Heart right ventricle (tissue), 16 donors: ENCODE measurements around the gene MAML2. TPM values are rescaled to one million over a fixed set of nuclear protein-coding genes. Genes with fewer than 3 reads are reported as not detected.

Experiments used
- ATAC-seq, 8 donors: fragments of 200-7000 bp; cut with Tn5 transposase; one replicate each; pipeline ENCODE4 v1.9.1; 2020; ENCODE audit warnings: mild to moderate bottlenecking in 8 of 8, moderate library complexity in 8 of 8, moderate number of reproducible peaks in 1 of 8
- DNase-seq, 2 donors: peaks; one replicate each; pipeline ENCODE4 v3.0.0-alpha.2; 2020
- H3K27ac ChIP-seq, 10 donors: fragments of 200-600 bp; sonication (generic) in 2 of 10; one replicate each; pipeline versions ENCODE4 v1.5.0 to v1.8.0; 2020 to 2022; ENCODE audit warnings: mild to moderate bottlenecking in 3 of 10
- H3K27me3 ChIP-seq, 7 donors: fragments of 200-600 bp; one replicate each; pipeline ENCODE4 v1.8.0; 2021 to 2022; ENCODE audit warnings: mild to moderate bottlenecking in 2 of 7
- H3K36me3 ChIP-seq, 9 donors: fragments of 200-600 bp; sonication (generic) in 1 of 9; one replicate each; pipeline versions ENCODE4 v1.5.0 to v1.8.0; 2020 to 2022; ENCODE audit warnings: mild to moderate bottlenecking in 2 of 9
- H3K4me1 ChIP-seq, 9 donors: fragments of 200-600 bp; sonication (generic) in 1 of 9; one replicate each; pipeline versions ENCODE4 v1.5.0 to v1.8.0; 2020 to 2022; ENCODE audit warnings: mild to moderate bottlenecking in 4 of 9
- H3K4me3 ChIP-seq, 10 donors: fragments of 200-600 bp; sonication (generic) in 2 of 10; one replicate each; pipeline versions ENCODE4 v1.5.0 to v1.8.0; 2020 to 2022; ENCODE audit warnings: mild to moderate bottlenecking in 7 of 10, moderate library complexity in 2 of 10
- H3K9me3 ChIP-seq, 11 donors: fragments of 200-600 bp in 10 of 11; sonication (generic) in 2 of 11; one replicate each; pipeline versions ENCODE4 v1.5.0 to v1.8.0; 2013 to 2022; ENCODE audit warnings: mild to moderate bottlenecking in 2 of 11, control low read depth in 1 of 11, moderate library complexity in 1 of 11
- WGBS, 2 donors: extraction: QIAGEN DNeasy Blood & Tissue Kit; methylation state at CpG; one replicate each; pipeline ENCODE4 v1.1.7; 2013; ENCODE audit warnings: inconsistent platforms in 1 of 2; 5-methylcytosine and 5-hydroxymethylcytosine counted together
- intact Hi-C, 10 donors: fragments of 100-400 bp; cut with DNase I; formaldehyde crosslinking; loops; one replicate each; pipeline versions ENCODE4 v1.11.1 to v1.14.2; 2022
- polyA plus RNA-seq, 2 donors: library from polyadenylated mRNA; stranded (reverse); fragments of 200-250 nt; gene quantifications; one replicate each; pipeline ENCODE4 v1.2.3, GENCODE V29; 2013
- total RNA-seq, 10 donors: library from RNA; stranded (reverse); fragmentation: NEBNext Ultra II Directional in 3 of 10; extraction: Animal tissue kit (Norgen Biotek cat#: 25700) in 3 of 10; gene quantifications; one replicate each; pipeline versions ENCODE4 v1.2.1 to v1.2.4, GENCODE V29; 2021 to 2023
- TF ChIP-seq, protein P1 (sequence below), 9 donors: fragments of 200-600 bp; sonication (generic) in 2 of 9; IDR thresholded peaks; one replicate each; pipeline versions ENCODE4 v1.5.0 to v1.8.0; 2021 to 2022; ENCODE audit warnings: antibody characterized with exemption in 9 of 9, mild to moderate bottlenecking in 5 of 9, moderate library complexity in 1 of 9
- donor health status: Arrhythmogenic right ventricular cardiomyopathy.
- donor health status: ischemic (EF 13 %, LVEDD 7.1; RV severe dilation, severe dysfunction).
- donor health status: healthy with polysubstance abuse.
- donor health status: DM: no; HTN: yes; CAD: no.
- donor health status: DM: no; HTN: no; CAD: no.
- donor health status: ischemic (EF 25% LVEDD 6.9; RV normal size, moderate dysfunction).
- donor health status: ischemic (EF 25% LVEDD 5.7; RV mildly dilated, moderate dysfunction).
- donor health status: healthy.
- donor health status: DM: yes; HTN: yes; CAD: no.
- donor health status: Ischemic cardiomyopathy.
- donor health status: ischemic (EF 35%, LVEDD 5.7; RV mildly dilated, moderate dysfunction).
- donor health status: nonischemic (EF 11% LVEDD 7.7; RV severe dilation, severe dysfunction).
- donor health status: DM: yes; HTN: yes; CAD: no.
- donor health status: PGD.
- donor health status: ischemic (EF 29% LVEDD 5.4; RV normal size, mild dysfunction).
- donor health status: nonischemic (EF 23%, LVEDD 6.1; RV moderate dilation, normal function).

Gene MAML2
- total and polyA plus RNA-seq, 12 donors = 1.3 to 6.1 (median 4.1) TPM

DNA sequence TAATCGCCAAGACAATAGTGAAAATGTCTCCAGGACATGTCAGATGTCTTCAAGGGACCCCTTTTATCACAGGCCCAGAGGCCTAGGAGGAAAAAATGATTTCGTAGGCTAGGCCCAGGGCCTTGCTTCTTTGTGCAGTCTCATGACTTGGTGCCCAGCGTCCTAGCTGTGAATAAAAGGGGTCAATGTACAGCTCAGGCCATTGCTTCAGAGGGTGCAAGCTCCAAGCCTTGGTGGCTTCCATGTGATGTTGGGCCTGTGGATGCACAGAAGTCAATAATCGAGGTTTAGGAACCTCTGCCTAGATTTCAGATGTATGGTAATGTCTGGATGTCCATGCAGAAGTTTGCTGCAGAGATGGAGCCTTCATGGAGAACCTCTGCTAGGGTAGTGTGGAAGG is 398.4 kb downstream of the MAML2 start:
- DNase-seq (no peak), ATAC-seq (no peak)
- peaks cover 0 to 21% (median 0%) of the 10 kb centered on the region in 11 donors for H3K9me3 ChIP-seq
- no peaks in the 10 kb centered on the region for H3K36me3 ChIP-seq
- TF ChIP-seq, protein P1, sequence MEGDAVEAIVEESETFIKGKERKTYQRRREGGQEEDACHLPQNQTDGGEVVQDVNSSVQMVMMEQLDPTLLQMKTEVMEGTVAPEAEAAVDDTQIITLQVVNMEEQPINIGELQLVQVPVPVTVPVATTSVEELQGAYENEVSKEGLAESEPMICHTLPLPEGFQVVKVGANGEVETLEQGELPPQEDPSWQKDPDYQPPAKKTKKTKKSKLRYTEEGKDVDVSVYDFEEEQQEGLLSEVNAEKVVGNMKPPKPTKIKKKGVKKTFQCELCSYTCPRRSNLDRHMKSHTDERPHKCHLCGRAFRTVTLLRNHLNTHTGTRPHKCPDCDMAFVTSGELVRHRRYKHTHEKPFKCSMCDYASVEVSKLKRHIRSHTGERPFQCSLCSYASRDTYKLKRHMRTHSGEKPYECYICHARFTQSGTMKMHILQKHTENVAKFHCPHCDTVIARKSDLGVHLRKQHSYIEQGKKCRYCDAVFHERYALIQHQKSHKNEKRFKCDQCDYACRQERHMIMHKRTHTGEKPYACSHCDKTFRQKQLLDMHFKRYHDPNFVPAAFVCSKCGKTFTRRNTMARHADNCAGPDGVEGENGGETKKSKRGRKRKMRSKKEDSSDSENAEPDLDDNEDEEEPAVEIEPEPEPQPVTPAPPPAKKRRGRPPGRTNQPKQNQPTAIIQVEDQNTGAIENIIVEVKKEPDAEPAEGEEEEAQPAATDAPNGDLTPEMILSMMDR (IDR thresholded peaks at IDR 0.05) = no peak
- H3K4me3 ChIP-seq = no peak overlapping the region
- no peaks in the 10 kb centered on the region for H3K27me3 ChIP-seq
- intact Hi-C loops = no loop called here
- 81 to 89% methylated on average over 4 of the region's 4 CpGs for WGBS, 2 donors
- no peaks in the 10 kb centered on the region for H3K4me1 ChIP-seq
- no peak overlapping the region for H3K27ac ChIP-seq

DNA sequence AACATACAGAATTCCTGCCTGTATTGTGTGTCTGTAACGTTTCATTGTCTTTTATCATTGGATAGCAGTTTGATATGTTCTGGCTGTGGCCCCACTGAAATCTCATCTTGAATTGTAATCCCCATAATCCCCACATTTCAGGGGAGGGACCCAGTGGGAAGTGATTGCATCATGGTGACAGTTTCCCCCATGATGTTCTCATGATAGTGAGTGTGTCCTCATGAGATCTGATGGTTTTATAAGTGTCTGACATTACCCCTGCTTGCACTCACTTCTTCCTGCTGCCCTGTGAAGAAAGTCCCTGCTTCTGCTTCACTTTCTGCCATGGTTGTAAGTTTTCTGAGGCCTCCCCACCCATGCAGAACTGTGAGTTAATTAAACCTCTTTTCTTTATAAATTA is 399.4 kb downstream of the MAML2 start:
- no peak for ATAC-seq
- DNase-seq = no peak
- TF ChIP-seq, protein P1 (IDR thresholded peaks at IDR 0.05) = no peak
- intact Hi-C loops = no loop called here
- no peaks in the 10 kb centered on the region for H3K4me1 ChIP-seq
- no peak overlapping the region for H3K27ac ChIP-seq
- H3K36me3 ChIP-seq = no peaks in the 10 kb centered on the region
- no peaks in the 10 kb centered on the region for H3K27me3 ChIP-seq
- H3K9me3 ChIP-seq = peaks cover 0 to 20% (median 0%) of the 10 kb centered on the region in 11 donors
- 74 to 78% methylated on average over 1 of the region's 1 CpG for WGBS, 2 donors
- no peak overlapping the region for H3K4me3 ChIP-seq

DNA sequence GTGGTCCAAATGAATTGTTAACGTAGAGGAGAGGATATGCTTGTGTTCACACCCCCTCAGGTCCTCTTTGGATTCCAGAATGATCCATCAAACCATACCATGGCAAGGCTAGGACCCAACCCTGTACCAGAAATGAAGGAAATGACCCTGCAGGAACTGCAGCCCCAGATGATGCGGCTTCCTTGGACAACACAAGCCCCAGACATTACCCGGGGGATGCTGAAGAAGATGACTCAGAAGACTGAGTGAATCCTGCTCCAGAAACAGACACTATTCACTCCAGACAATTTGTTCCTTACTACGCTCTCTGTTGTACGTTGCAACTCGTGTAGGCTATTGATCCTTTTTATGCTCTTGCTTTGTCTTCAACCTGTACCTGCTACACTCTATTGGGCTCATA is 403.9 kb downstream of the MAML2 start:
- TF ChIP-seq, protein P1 (IDR thresholded peaks at IDR 0.05) = no peak
- H3K4me1 ChIP-seq = no peaks in the 10 kb centered on the region
- no peak for ATAC-seq
- 87 to 92% methylated on average over 6 of the region's 6 CpGs for WGBS, 2 donors
- intact Hi-C loops = no loop called here
- no peaks in the 10 kb centered on the region for H3K36me3 ChIP-seq
- peaks cover 0 to 11% (median 0%) of the 10 kb centered on the region in 11 donors for H3K9me3 ChIP-seq
- no peak for DNase-seq
- H3K27ac ChIP-seq = no peak overlapping the region
- H3K4me3 ChIP-seq = no peak overlapping the region
- H3K27me3 ChIP-seq = no peaks in the 10 kb centered on the region

DNA sequence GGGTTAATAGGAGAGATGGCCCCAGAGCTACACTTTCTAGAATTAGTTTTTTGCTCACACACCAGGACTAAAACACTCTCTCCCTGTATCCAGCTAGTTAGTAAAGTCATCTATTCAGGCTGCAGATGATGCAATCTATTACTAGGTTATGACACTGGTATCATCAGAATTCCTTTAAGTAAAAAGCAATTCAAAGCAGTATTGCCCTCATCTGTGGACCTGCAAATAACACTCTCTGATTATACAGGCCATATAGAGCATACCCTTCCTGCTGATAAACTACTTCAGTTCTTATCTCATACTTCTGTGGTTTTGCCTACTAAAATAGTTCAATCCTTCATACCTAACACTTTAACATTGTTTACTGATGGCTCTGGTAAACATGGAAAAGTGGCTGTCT is 405.6 kb downstream of the MAML2 start:
- H3K4me1 ChIP-seq = no peaks in the 10 kb centered on the region
- no peaks in the 10 kb centered on the region for H3K36me3 ChIP-seq
- intact Hi-C loops = no loop called here
- TF ChIP-seq, protein P1 (IDR thresholded peaks at IDR 0.05) = no peak
- DNase-seq = no peak
- H3K4me3 ChIP-seq = no peak overlapping the region
- H3K27me3 ChIP-seq = no peaks in the 10 kb centered on the region
- no peak overlapping the region for H3K27ac ChIP-seq
- ATAC-seq = no peak
- H3K9me3 ChIP-seq = peaks cover 0 to 12% (median 0%) of the 10 kb centered on the region in 11 donors
